AG04449 (cell line): ENCODE results near the gene PDYN.

ENCODE experiments used
- CTCF ChIA-PET: fragments of 350-600 bp; formaldehyde crosslinking; extraction: SDS; loops from one replicate; lab custom pipeline; 2021; ENCODE audit warnings: antibody characterized with exemption; lab: Yijun Ruan, JAX
- POLR2A ChIA-PET: fragments of 400-600, 350-600 bp; formaldehyde crosslinking; extraction: SDS; loops from one replicate; lab custom pipeline; 2020; ENCODE audit warnings: antibody characterized with exemption, inconsistent platforms; lab: Yijun Ruan, JAX
- DNase-seq: peaks from one replicate; pipeline ENCODE4 v3.0.0-alpha.2; 2010; ENCODE audit warnings: low read depth, low spot score
- H3K4me3 ChIP-seq: 2 replicates; pipeline ENCODE4 v1.5.1; 2011; ENCODE audit warnings: low read depth, mild to moderate bottlenecking, control low read depth, low read length
- CTCF ChIP-seq: IDR thresholded peaks from one replicate; pipeline ENCODE4 v1.5.1; 2011; ENCODE audit warnings: mild to moderate bottlenecking, moderate library complexity, low read length, control low read depth, inconsistent platforms; ENCODE audit not compliant: insufficient read depth; ENCODE audit errors: missing control alignments

Gene PDYN

GRCh38 chr20:1952737-1953530 is 40.9 kb downstream of the PDYN start:
- CTCF ChIA-PET: interaction anchor here (0.6 to 1.2 kb wide), 5 partner anchors 9 to 188 kb away, joined by 3 to 4 read pairs (median 4); no protein-coding TSS in a partner anchor

GRCh38 chr20:1951436-1952115 is 42.3 kb downstream of the PDYN start:
- no peak for TF ChIP-seq CTCF
- H3K4me3 ChIP-seq: no peak overlapping the region
- no peak for DNase-seq
- ChIA-PET CTCF (interaction anchor here (0.6 to 1.1 kb wide), 3 partner anchors 14 to 187 kb away, joined by 3 to 4 read pairs (median 3); no protein-coding TSS in a partner anchor), POLR2A (no interaction called here)

More at GRCh38 chr20:1952737-1953530, 40.9 kb downstream of the PDYN start:
- POLR2A ChIA-PET: no interaction called here
- no peak overlapping the region for H3K4me3 ChIP-seq
- DNase-seq: no peak
- no peak for TF ChIP-seq CTCF

GRCh38 chr20:1950836-1951235 is 43.0 kb downstream of the PDYN start:
- no peak for DNase-seq
- ChIA-PET CTCF (interaction anchor here (0.6 kb wide), 1 partner anchor 174 kb away, joined by 3 read pairs; no protein-coding TSS in a partner anchor), POLR2A (no interaction called here)
- TF ChIP-seq CTCF: no peak
- no peak overlapping the region for H3K4me3 ChIP-seq

- DNase-seq: no peak
- ChIA-PET CTCF (no interaction called here), POLR2A (no interaction called here)
- H3K4me3 ChIP-seq: no peak overlapping the region
- no peak for TF ChIP-seq CTCF
Observed at GRCh38 chr20:1949347-1950100, 44.3 kb downstream of the PDYN start.

- no peak for TF ChIP-seq CTCF
- ChIA-PET CTCF (interaction anchor here (0.9 kb wide), 1 partner anchor 145 kb away, joined by 3 read pairs; no protein-coding TSS in a partner anchor), POLR2A (no interaction called here)
- DNase-seq: no peak
- no peak overlapping the region for H3K4me3 ChIP-seq
Observed at GRCh38 chr20:1947535-1947846, 46.4 kb downstream of the PDYN start.
